WERI-Rb-1 (cell line): ENCODE data around the gene ZSCAN4.
A peak's percentile ranks its signal among the peaks of the same experiment; 100 is the strongest.

ENCODE experiments used
- DNase-seq: peaks from one replicate; pipeline ENCODE4 v3.0.0-alpha.2; 2020
- H3K27ac ChIP-seq: fragments of 250-450 bp; sonication (Bioruptor Pico); 2 replicates; pipeline ENCODE4 v1.5.1; 2020; ENCODE audit warnings: mild to moderate bottlenecking, moderate library complexity
- H3K27me3 ChIP-seq: fragments of 250-450 bp; sonication (Bioruptor Pico); 2 replicates; pipeline ENCODE4 v1.5.1; 2021; ENCODE audit warnings: mild to moderate bottlenecking, low read depth, moderate library complexity; ENCODE audit not compliant: insufficient read depth, severe bottlenecking
- H3K36me3 ChIP-seq: fragments of 250-450 bp; sonication (Bioruptor Pico); 2 replicates; pipeline ENCODE4 v1.5.1; 2020; ENCODE audit warnings: mild to moderate bottlenecking, moderate library complexity
- H3K4me3 ChIP-seq: 2 replicates; pipeline ENCODE4 v1.5.1; 2011; ENCODE audit warnings: low read depth, mild to moderate bottlenecking, control low read depth, low read length
- H3K9me3 ChIP-seq: fragments of 250-450 bp; sonication (Bioruptor Pico); 2 replicates; pipeline ENCODE4 v1.5.1; 2021; ENCODE audit warnings: mild to moderate bottlenecking, moderate library complexity; ENCODE audit not compliant: severe bottlenecking
- TF ChIP-seq, protein P1 (sequence below): IDR thresholded peaks from 2 replicates; pipeline ENCODE4 v1.5.1; 2011; ENCODE audit warnings: low read depth, mild to moderate bottlenecking, control low read depth, inconsistent platforms, low read length

Gene ZSCAN4, protein sequence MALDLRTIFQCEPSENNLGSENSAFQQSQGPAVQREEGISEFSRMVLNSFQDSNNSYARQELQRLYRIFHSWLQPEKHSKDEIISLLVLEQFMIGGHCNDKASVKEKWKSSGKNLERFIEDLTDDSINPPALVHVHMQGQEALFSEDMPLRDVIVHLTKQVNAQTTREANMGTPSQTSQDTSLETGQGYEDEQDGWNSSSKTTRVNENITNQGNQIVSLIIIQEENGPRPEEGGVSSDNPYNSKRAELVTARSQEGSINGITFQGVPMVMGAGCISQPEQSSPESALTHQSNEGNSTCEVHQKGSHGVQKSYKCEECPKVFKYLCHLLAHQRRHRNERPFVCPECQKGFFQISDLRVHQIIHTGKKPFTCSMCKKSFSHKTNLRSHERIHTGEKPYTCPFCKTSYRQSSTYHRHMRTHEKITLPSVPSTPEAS

DNA sequence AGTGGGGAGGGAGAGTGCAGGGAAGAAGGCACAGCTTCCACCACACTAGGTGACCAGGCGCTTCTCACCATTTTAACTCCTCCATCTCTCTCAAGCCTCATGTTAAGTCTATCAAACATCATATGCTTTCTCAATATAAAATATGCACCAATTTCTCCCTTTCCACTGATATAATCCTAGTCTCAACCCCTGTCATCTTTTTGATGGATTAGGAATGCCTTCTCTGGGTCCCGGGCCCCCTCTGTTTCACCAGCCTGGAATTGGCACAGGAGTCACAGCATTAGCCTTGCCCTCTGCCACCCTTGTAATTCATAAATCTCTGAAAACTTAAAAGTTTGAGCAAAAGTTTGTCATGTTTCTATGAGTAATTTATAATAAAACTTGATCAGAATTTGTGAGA, at the start of gene ZSCAN4:
TSS of gene ZSCAN4 (plus strand) at position 301 of the 400 bp plus-strand sequence. CDS start 7,211 bp downstream, outside the sequence.
- Histone ChIP-seq H3K27ac (no peak within 1 kb of the TSS), H3K36me3 (no peaks in the 10 kb centered on the region), H3K4me3 (no peak within 1 kb of the TSS), H3K9me3 (no peaks in the 10 kb centered on the region), H3K27me3 (peaks cover 8% of the 10 kb centered on the region)
- no peak for DNase-seq
- TF ChIP-seq, protein P1, sequence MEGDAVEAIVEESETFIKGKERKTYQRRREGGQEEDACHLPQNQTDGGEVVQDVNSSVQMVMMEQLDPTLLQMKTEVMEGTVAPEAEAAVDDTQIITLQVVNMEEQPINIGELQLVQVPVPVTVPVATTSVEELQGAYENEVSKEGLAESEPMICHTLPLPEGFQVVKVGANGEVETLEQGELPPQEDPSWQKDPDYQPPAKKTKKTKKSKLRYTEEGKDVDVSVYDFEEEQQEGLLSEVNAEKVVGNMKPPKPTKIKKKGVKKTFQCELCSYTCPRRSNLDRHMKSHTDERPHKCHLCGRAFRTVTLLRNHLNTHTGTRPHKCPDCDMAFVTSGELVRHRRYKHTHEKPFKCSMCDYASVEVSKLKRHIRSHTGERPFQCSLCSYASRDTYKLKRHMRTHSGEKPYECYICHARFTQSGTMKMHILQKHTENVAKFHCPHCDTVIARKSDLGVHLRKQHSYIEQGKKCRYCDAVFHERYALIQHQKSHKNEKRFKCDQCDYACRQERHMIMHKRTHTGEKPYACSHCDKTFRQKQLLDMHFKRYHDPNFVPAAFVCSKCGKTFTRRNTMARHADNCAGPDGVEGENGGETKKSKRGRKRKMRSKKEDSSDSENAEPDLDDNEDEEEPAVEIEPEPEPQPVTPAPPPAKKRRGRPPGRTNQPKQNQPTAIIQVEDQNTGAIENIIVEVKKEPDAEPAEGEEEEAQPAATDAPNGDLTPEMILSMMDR: no peak

GRCh38 chr19:57620673-57621348, 47.9 kb upstream of the ZSCAN4 start:
- DNase-seq: no peak
- Histone ChIP-seq H3K27ac (no peak overlapping the region), H3K36me3 (peaks cover 85% of the 10 kb centered on the region), H3K4me3 (no peak overlapping the region), H3K27me3 (no peaks in the 10 kb centered on the region), H3K9me3 (peaks cover 29% of the 10 kb centered on the region)
- TF ChIP-seq, protein P1: no peak

DNA sequence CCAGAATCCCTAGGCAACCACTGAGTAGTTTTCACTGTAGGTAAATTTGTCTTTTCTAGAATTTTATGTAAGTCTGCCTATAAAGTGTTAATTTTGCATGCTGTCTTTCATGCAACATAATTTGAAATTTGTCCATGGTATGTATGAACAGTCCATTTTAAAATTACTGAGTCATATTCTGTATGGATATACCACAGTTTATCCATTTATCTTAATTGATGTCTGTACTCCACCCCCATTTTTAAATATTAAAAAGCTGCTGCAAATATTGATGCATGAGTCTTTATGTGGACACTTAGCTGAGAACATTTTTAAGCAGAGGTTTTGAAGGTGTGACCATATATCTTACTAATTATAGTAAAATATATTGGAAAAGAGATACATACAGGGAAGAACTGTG, 45.6 kb upstream of the ZSCAN4 start:
- H3K9me3 ChIP-seq: peaks cover 29% of the 10 kb centered on the region
- peaks cover 62% of the 10 kb centered on the region for H3K36me3 ChIP-seq

DNA sequence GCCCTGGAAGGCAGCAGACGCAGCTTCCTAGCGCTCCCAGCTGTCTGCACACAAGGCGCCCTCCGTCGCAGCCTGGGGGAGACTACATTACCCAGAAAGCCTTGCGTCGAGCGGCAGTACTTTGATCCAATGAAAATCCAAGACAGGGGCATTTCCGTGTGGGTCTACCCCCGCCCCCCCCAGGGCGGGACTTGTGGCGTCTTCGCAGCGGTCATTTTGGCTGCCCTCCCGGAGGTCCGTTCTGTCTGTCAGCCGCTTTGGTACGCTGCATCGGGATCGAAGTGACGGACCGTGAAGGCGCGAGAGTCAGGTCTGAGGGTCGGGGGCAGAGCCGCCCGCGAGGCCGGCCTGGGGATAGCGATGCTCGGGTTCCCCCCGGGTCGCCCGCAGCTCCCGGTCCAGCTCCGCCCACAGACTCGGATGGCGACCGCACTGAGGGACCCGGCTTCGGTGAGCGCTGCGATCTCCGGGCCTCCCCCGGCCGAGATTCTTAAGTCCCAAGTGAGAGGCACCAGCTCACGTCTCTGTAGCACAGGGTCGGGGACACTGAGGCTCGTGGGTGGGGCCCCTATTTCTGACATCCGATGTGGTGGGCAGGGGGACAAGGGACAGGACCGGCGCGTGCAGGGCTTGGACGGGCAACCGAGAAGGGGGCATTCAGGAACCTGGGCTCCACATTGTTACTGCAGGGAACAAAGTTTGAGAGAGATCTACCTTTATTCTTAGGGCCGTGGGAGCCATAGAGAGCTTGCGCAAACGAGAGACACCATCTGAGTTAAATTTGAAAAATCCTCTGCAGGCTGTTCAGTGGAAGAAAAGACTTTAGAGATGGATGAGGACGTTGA, 35.5 kb upstream of the ZSCAN4 start, which contains the start of gene ZNF211:
TSS of gene ZNF211 (plus strand) at position 182 of the 845 bp plus-strand sequence. CDS start at position 361, 179 bp downstream.
- TF ChIP-seq, protein P1: no peak
- H3K4me3 ChIP-seq: peak within 1 kb of the TSS; percentile 64
- H3K9me3 ChIP-seq: peaks cover 9% of the 10 kb centered on the region
- peaks cover 32% of the 10 kb centered on the region for H3K36me3 ChIP-seq
- H3K27ac ChIP-seq: peak within 1 kb of the TSS; percentile 72
- DNase-seq: peak; percentile 94
- no peaks in the 10 kb centered on the region for H3K27me3 ChIP-seq

More for the DNA sequence above, 45.6 kb upstream of the ZSCAN4 start:
- no peak for DNase-seq
- Histone ChIP-seq H3K27me3 (no peaks in the 10 kb centered on the region), H3K27ac (no peak overlapping the region), H3K4me3 (no peak overlapping the region)
- TF ChIP-seq, protein P1: no peak

DNA sequence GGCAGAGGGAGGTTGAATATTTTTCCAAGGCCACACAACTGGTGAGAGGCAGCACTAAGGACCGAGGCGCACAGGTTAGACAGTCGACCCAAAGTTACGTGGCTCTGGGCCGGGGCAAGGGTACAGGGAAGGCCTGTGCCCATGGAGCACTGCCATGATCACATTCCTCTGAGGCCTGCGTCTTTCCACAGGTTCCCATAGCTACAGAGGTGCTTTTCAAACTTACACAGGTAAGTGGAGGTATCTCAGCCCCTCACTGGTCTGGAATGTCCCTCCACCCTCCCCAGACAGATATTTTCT, 35.0 kb upstream of the ZSCAN4 start:
- Histone ChIP-seq H3K4me3 (peak overlapping the region; percentile 64), H3K27me3 (no peaks in the 10 kb centered on the region), H3K9me3 (peaks cover 9% of the 10 kb centered on the region), H3K36me3 (peaks cover 37% of the 10 kb centered on the region), H3K27ac (no peak overlapping the region)
- no peak for DNase-seq
- TF ChIP-seq, protein P1: no peak
